Measurements from ENCODE around the gene FBXO46.

GRCh38 chr19:45770192-45771101, 39.8 kb upstream of the FBXO46 start:
- TF ChIP-seq, protein P1, sequence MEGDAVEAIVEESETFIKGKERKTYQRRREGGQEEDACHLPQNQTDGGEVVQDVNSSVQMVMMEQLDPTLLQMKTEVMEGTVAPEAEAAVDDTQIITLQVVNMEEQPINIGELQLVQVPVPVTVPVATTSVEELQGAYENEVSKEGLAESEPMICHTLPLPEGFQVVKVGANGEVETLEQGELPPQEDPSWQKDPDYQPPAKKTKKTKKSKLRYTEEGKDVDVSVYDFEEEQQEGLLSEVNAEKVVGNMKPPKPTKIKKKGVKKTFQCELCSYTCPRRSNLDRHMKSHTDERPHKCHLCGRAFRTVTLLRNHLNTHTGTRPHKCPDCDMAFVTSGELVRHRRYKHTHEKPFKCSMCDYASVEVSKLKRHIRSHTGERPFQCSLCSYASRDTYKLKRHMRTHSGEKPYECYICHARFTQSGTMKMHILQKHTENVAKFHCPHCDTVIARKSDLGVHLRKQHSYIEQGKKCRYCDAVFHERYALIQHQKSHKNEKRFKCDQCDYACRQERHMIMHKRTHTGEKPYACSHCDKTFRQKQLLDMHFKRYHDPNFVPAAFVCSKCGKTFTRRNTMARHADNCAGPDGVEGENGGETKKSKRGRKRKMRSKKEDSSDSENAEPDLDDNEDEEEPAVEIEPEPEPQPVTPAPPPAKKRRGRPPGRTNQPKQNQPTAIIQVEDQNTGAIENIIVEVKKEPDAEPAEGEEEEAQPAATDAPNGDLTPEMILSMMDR (IDR thresholded peaks at IDR 0.05; ENCODE audit: low read depth, low read length, poor library complexity, severe bottlenecking): peak; percentile 96
- no peak for TF ChIP-seq EZH2phosphoT487 (IDR thresholded peaks at IDR 0.05; ENCODE audit: borderline replicate concordance, low read length)
